Neural cell (in vitro differentiated cells): ENCODE measurements around the gene TOPORS. TPM values are rescaled to one million over a fixed set of nuclear protein-coding genes. Genes with fewer than 3 reads are reported as not detected.

Experiments used
- H2AFZ ChIP-seq: fragments of 200-600, 300-800 bp; sonication (generic), shearing (Covaris generic); 2 replicates; pipeline ENCODE4 v1.6.0; 2014; ENCODE audit warnings: low read depth, mild to moderate bottlenecking, antibody characterized with exemption, low read length, moderate library complexity
- H3F3A ChIP-seq: fragments of 200-600 bp; shearing (Covaris generic); 2 replicates; pipeline ENCODE4 v1.6.1; 2016; ENCODE audit warnings: mild to moderate bottlenecking, moderate library complexity, mixed read lengths, antibody characterized with exemption, low read length; ENCODE audit not compliant: insufficient read depth, poor library complexity, severe bottlenecking
- H3K27ac ChIP-seq: fragments of 200-600, 300-800 bp; sonication (generic), shearing (Covaris generic); 2 replicates; pipeline ENCODE4 v1.5.1; 2014; ENCODE audit warnings: mild to moderate bottlenecking, low read length, moderate library complexity
- H3K27me3 ChIP-seq: fragments of 300-800, 200-600 bp; sonication (generic), shearing (Covaris generic); 2 replicates; pipeline ENCODE4 v1.6.0; 2014; ENCODE audit warnings: mild to moderate bottlenecking, low read depth, low read length, moderate library complexity; ENCODE audit not compliant: insufficient read depth
- H3K36me3 ChIP-seq: fragments of 300-800, 200-600 bp; sonication (generic), shearing (Covaris generic); 2 replicates; pipeline ENCODE4 v1.5.1; 2014; ENCODE audit warnings: mild to moderate bottlenecking, antibody characterized with exemption, low read length, moderate library complexity; ENCODE audit not compliant: insufficient read depth
- H3K4me2 ChIP-seq: fragments of 300-800, 200-600 bp; sonication (generic), shearing (Covaris generic); 2 replicates; pipeline ENCODE4 v1.6.0; 2014; ENCODE audit warnings: mild to moderate bottlenecking, low read length
- H3K4me3 ChIP-seq: fragments of 300-800, 200-600 bp; sonication (generic), shearing (Covaris generic); 2 replicates; pipeline ENCODE4 v1.5.1; 2014; ENCODE audit warnings: mild to moderate bottlenecking, low read length, moderate library complexity
- H3K79me2 ChIP-seq: fragments of 200-600 bp; shearing (Covaris generic); replicated peaks from 2 replicates; pipeline ENCODE4 v1.6.0; 2014; ENCODE audit warnings: mild to moderate bottlenecking, low read length, moderate library complexity; ENCODE audit not compliant: insufficient read depth
- H3K9ac ChIP-seq: fragments of 300-800, 200-600 bp; sonication (generic), shearing (Covaris generic); 2 replicates; pipeline ENCODE4 v1.6.1; 2016; ENCODE audit warnings: mild to moderate bottlenecking, low read length, mixed read lengths
- H3K9me2 ChIP-seq: fragments of 200-600 bp; shearing (Covaris generic); 2 replicates; pipeline ENCODE4 v1.6.1; 2016; ENCODE audit warnings: mild to moderate bottlenecking, low read length, mixed read lengths; ENCODE audit not compliant: insufficient read depth
- H3K9me3 ChIP-seq: fragments of 200-600, 300-800 bp; sonication (generic), shearing (Covaris generic); 2 replicates; pipeline ENCODE4 v1.6.1; 2016; ENCODE audit warnings: mild to moderate bottlenecking, mixed run types, low read length, moderate library complexity, mixed read lengths
- H4K20me1 ChIP-seq: fragments of 200-600 bp; shearing (Covaris generic); 2 replicates; pipeline ENCODE4 v1.6.1; 2016; ENCODE audit warnings: mild to moderate bottlenecking, mixed run types; ENCODE audit not compliant: insufficient read depth
- CTCF ChIP-seq: fragments of 450-650 bp; IDR thresholded peaks from 2 replicates; pipeline ENCODE4 v1.5.1; 2014; ENCODE audit warnings: antibody characterized with exemption, mild to moderate bottlenecking, moderate library complexity; ENCODE audit not compliant: poor library complexity, severe bottlenecking
- EP300 ChIP-seq: fragments of 450-650 bp; conservative IDR thresholded peaks from 2 replicates; pipeline ENCODE4 v1.6.1; 2014; ENCODE audit warnings: antibody characterized with exemption, mild to moderate bottlenecking, moderate library complexity; ENCODE audit not compliant: poor library complexity, severe bottlenecking
- EZH2 ChIP-seq: fragments of 200-600, 300-800 bp; shearing (Covaris generic), sonication (generic); IDR thresholded peaks from 2 replicates; pipeline ENCODE4 v1.6.1; 2014; ENCODE audit warnings: antibody characterized with exemption, low read length, borderline replicate concordance, mild to moderate bottlenecking; ENCODE audit not compliant: insufficient read depth, poor library complexity, severe bottlenecking
- MXI1 ChIP-seq: fragments of 450-650 bp; conservative IDR thresholded peaks from 2 replicates; pipeline ENCODE4 v1.6.1; 2014; ENCODE audit warnings: antibody characterized with exemption, mild to moderate bottlenecking; ENCODE audit not compliant: poor library complexity, severe bottlenecking
- POLR2AphosphoS5 ChIP-seq: IDR thresholded peaks from 2 replicates; pipeline ENCODE4 v1.6.1; 2012
- RAD21 ChIP-seq: fragments of 450-650 bp; conservative IDR thresholded peaks from 2 replicates; pipeline ENCODE4 v1.6.1; 2014; ENCODE audit warnings: antibody characterized with exemption, mild to moderate bottlenecking, moderate library complexity
- SMC3 ChIP-seq: fragments of 450-650 bp; conservative IDR thresholded peaks from 2 replicates; pipeline ENCODE4 v1.6.1; 2014; ENCODE audit warnings: antibody characterized with exemption, mild to moderate bottlenecking, moderate library complexity; ENCODE audit not compliant: poor library complexity
- TAF1 ChIP-seq: IDR thresholded peaks from 2 replicates; pipeline ENCODE4 v1.6.1; 2012; ENCODE audit warnings: low read depth
- polyA plus RNA-seq: library from polyadenylated mRNA; depleted of rRNA; stranded (reverse); fragments of >200 nt; gene quantifications from 2 replicates; pipeline ENCODE4 v1.2.3, GENCODE V29; 2014
- TF ChIP-seq, protein P1 (sequence below): IDR thresholded peaks from 2 replicates; pipeline ENCODE4 v1.6.1; 2012; ENCODE audit warnings: borderline replicate concordance

Gene TOPORS
- polyA plus RNA-seq, 1 donor from 2014 or later: 18.0 TPM

GRCh38 chr9:32490601-32491000, 61.8 kb downstream of the TOPORS start:
- Histone ChIP-seq H3F3A (no peaks in the 10 kb centered on the region), H3K27me3 (no peaks in the 10 kb centered on the region), H4K20me1 (no peaks in the 10 kb centered on the region), H3K4me2 (no peak overlapping the region), H3K27ac (no peak overlapping the region), H3K79me2 (no peaks in the 10 kb centered on the region), H3K9me3 (no peaks in the 10 kb centered on the region), H2AFZ (no peak overlapping the region), H3K4me3 (no peak overlapping the region), H3K36me3 (no peaks in the 10 kb centered on the region), H3K9me2 (no peaks in the 10 kb centered on the region), H3K9ac (no peak overlapping the region)
- TF ChIP-seq RAD21: no peak
- TF ChIP-seq, protein P1, sequence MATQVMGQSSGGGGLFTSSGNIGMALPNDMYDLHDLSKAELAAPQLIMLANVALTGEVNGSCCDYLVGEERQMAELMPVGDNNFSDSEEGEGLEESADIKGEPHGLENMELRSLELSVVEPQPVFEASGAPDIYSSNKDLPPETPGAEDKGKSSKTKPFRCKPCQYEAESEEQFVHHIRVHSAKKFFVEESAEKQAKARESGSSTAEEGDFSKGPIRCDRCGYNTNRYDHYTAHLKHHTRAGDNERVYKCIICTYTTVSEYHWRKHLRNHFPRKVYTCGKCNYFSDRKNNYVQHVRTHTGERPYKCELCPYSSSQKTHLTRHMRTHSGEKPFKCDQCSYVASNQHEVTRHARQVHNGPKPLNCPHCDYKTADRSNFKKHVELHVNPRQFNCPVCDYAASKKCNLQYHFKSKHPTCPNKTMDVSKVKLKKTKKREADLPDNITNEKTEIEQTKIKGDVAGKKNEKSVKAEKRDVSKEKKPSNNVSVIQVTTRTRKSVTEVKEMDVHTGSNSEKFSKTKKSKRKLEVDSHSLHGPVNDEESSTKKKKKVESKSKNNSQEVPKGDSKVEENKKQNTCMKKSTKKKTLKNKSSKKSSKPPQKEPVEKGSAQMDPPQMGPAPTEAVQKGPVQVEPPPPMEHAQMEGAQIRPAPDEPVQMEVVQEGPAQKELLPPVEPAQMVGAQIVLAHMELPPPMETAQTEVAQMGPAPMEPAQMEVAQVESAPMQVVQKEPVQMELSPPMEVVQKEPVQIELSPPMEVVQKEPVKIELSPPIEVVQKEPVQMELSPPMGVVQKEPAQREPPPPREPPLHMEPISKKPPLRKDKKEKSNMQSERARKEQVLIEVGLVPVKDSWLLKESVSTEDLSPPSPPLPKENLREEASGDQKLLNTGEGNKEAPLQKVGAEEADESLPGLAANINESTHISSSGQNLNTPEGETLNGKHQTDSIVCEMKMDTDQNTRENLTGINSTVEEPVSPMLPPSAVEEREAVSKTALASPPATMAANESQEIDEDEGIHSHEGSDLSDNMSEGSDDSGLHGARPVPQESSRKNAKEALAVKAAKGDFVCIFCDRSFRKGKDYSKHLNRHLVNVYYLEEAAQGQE: no peak
- no peak for TF ChIP-seq TAF1
- no peak for TF ChIP-seq EP300
- TF ChIP-seq CTCF: no peak
- no peak for TF ChIP-seq EZH2
- TF ChIP-seq POLR2AphosphoS5: no peak
- TF ChIP-seq SMC3: no peak
- no peak for TF ChIP-seq MXI1

Other genes starting within 250 kb of the TOPORS start
- gene ACO1, start 167.9 kb downstream of the TOPORS start, polyA plus RNA-seq: 16.5 and 17.9 TPM in 2 replicates
- 2.5 and 3.0 TPM in 2 replicates for gene RIGI, start 26.4 kb downstream of the TOPORS start, polyA plus RNA-seq
- 15.6 and 23.2 TPM in 2 replicates for gene SMIM27, start 259 bp downstream of the TOPORS start, polyA plus RNA-seq
- 131 and 148 TPM in 2 replicates for gene NDUFB6, start 20.6 kb upstream of the TOPORS start, polyA plus RNA-seq
- gene TAF1L, start 83.1 kb upstream of the TOPORS start, polyA plus RNA-seq: not detected in 2 replicates
- gene TMEM215, start 231.0 kb upstream of the TOPORS start, polyA plus RNA-seq: not detected in 2 replicates